ENCODE measurements around the gene NUDCD2. TPM values are rescaled to one million over a fixed set of nuclear protein-coding genes. Genes with fewer than 3 reads are reported as not detected.

Gene NUDCD2, protein sequence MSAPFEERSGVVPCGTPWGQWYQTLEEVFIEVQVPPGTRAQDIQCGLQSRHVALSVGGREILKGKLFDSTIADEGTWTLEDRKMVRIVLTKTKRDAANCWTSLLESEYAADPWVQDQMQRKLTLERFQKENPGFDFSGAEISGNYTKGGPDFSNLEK
- 10 to 100 TPM; 55.5 to 62.7 TPM for total RNA-seq

DNA sequence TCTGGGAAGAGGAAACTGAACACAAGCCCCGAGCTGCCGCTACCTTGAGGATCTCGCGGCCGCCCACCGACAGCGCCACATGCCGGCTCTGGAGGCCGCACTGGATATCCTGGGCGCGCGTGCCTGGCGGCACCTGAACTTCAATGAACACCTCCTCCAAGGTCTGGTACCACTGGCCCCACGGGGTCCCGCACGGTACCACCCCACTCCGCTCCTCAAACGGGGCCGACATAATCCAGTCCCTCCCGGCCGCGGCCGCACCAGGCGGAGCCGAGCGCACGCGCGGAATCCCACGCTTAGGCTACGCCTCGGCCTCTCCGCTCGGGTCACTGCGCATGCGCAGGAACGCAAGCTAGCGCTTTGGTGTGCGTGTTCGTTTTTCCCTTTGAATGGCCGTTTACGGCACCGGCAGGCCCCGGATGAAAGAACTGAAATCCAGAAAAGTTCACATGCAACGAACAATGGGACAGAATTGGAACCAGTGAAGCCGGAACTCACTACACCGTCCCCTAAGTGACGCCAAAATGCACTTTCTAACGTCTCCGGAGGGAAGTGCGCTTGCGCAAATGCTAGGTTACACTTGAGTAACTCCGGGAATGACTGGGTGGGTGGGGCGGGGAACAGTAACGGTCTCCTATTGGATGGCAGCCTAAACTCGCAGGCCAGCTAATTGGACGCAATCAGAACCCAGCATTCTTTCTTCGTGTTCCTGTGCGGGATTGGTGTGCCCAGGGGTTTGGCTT, at the start of gene NUDCD2:
TSS of gene NUDCD2 (minus strand) at position 284 of the 743 bp plus-strand sequence. CDS start at position 232, 52 bp downstream.
- ATAC-seq: peak; percentile 88
- Mint-ChIP-seq H3K27ac (peak within 1 kb of the TSS; percentile 100), H3K9me3 (no peaks in the 10 kb centered on the region), H3K27me3 (no peaks in the 10 kb centered on the region), H3K36me3 (ENCODE audit: low read depth) (peaks cover 44% of the 10 kb centered on the region), H3K4me3 (peak within 1 kb of the TSS; percentile 88), H3K4me1 (ENCODE audit: low read depth) (peaks cover 35% of the 10 kb centered on the region)
- DNase-seq: peak; percentile 97
- CTCF ChIA-PET: interaction anchor here (0.6 to 3.9 kb wide), 12 partner anchors 11 to 52 kb away, joined by 3 to 25 read pairs (median 4); partner anchors contain the start of genes CCNG1 and MAT2B
- TF ChIP-seq, protein P1, sequence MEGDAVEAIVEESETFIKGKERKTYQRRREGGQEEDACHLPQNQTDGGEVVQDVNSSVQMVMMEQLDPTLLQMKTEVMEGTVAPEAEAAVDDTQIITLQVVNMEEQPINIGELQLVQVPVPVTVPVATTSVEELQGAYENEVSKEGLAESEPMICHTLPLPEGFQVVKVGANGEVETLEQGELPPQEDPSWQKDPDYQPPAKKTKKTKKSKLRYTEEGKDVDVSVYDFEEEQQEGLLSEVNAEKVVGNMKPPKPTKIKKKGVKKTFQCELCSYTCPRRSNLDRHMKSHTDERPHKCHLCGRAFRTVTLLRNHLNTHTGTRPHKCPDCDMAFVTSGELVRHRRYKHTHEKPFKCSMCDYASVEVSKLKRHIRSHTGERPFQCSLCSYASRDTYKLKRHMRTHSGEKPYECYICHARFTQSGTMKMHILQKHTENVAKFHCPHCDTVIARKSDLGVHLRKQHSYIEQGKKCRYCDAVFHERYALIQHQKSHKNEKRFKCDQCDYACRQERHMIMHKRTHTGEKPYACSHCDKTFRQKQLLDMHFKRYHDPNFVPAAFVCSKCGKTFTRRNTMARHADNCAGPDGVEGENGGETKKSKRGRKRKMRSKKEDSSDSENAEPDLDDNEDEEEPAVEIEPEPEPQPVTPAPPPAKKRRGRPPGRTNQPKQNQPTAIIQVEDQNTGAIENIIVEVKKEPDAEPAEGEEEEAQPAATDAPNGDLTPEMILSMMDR (IDR thresholded peaks at IDR 0.05): peak; percentile 14
- intact Hi-C loops (cut with micrococcal nuclease): loop anchor here (1.0 to 2.0 kb wide), 2 partner anchors 23 to 46 kb away; partner anchors contain the start of gene CCNG1
- POLR2A ChIA-PET: interaction anchor here (1.0 to 6.4 kb wide), 10 partner anchors 9 to 107 kb away, joined by 3 to 168 read pairs (median 8); partner anchors contain the start of genes CCNG1 and MAT2B

DNA sequence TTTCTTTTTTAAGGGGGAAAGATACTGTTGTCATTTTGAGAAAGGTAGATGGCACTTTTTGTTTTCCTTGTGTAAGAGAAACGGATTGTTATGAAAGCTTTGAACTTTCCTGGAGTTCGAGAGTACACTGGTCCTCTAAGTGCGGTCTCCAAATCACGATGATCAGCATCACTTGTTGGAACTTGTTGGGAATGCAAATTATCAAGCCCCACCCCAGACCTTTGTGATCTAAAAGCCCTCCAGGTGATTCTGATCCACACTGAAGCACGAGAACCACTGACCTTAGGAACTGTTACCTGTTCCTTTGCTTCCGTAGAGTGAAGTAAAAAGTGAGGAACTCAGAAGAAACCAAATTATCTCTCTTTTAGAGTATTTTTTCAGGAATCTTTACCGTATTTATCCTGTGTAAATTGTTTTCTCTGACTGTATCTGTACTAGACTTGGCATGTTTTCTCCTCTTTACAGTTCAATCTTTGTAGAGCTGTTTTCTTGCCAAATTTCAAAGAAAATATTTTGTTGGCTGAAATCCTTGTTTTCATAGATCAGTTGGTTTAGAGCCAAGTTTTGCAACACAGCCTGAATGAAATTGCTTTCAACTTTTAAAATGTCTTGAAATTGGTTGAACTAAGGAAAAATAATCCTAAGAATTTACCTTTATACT, 49.5 kb upstream of the NUDCD2 start:
- TF ChIP-seq, protein P1 (IDR thresholded peaks at IDR 0.05): no peak
- peaks cover 53% of the 10 kb centered on the region for H3K4me1 Mint-ChIP-seq (ENCODE audit: low read depth)
- DNase-seq: no peak

DNA sequence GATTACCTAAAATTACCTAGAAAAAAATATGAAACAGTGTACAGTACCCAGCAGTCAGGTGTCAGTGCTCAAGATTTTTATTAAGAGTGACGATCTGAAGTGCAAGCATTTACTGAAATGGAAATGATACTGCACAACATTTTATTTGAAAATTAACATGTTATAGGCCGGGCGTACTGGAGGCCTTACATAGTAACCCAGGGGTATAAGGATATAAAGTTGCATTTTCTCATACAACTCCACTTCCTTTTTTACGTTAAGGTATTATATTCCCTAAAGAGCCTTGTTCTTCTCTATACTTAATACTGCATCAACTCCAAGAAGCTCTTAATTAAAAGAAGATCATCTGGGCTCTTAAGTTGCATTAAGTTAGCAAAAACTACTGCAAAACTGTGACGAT, 48.9 kb upstream of the NUDCD2 start:
- H3K4me1 Mint-ChIP-seq (ENCODE audit: low read depth): peaks cover 52% of the 10 kb centered on the region
- peaks cover 20% of the 10 kb centered on the region for H3K36me3 Mint-ChIP-seq (ENCODE audit: low read depth)
- intact Hi-C loops (cut with micrococcal nuclease): no loop called here
- H3K27ac Mint-ChIP-seq: peak overlapping the region; percentile 99
- TF ChIP-seq, protein P1 (IDR thresholded peaks at IDR 0.05): no peak
- POLR2A ChIA-PET: interaction anchor here (11.8 kb wide), 1 partner anchor 49 kb away, joined by 168 read pairs; the partner anchor contains the start of genes HMMR and NUDCD2
- H3K9me3 Mint-ChIP-seq: no peaks in the 10 kb centered on the region
- DNase-seq (no peak), ATAC-seq (no peak)
- CTCF ChIA-PET: interaction anchor here (1.2 to 2.7 kb wide), 2 partner anchors 8 to 50 kb away, joined by 4 to 6 read pairs; no protein-coding TSS in a partner anchor
- H3K27me3 Mint-ChIP-seq: no peaks in the 10 kb centered on the region
- peak overlapping the region; percentile 99 for H3K4me3 Mint-ChIP-seq

More for the DNA sequence above, 49.5 kb upstream of the NUDCD2 start:
- no peak for ATAC-seq
- ChIA-PET POLR2A (interaction anchor here (11.8 kb wide), 1 partner anchor 50 kb away, joined by 168 read pairs; the partner anchor contains the start of genes HMMR and NUDCD2), CTCF (interaction anchor here (0.9 kb wide), 1 partner anchor 49 kb away, joined by 4 read pairs; the partner anchor contains the start of gene HMMR)
- peak overlapping the region; percentile 99 for H3K4me3 Mint-ChIP-seq
- intact Hi-C loops (cut with micrococcal nuclease): no loop called here
- peaks cover 22% of the 10 kb centered on the region for H3K36me3 Mint-ChIP-seq (ENCODE audit: low read depth)
- no peaks in the 10 kb centered on the region for H3K9me3 Mint-ChIP-seq
- H3K27ac Mint-ChIP-seq: peak overlapping the region; percentile 99
- H3K27me3 Mint-ChIP-seq: no peaks in the 10 kb centered on the region

DNA sequence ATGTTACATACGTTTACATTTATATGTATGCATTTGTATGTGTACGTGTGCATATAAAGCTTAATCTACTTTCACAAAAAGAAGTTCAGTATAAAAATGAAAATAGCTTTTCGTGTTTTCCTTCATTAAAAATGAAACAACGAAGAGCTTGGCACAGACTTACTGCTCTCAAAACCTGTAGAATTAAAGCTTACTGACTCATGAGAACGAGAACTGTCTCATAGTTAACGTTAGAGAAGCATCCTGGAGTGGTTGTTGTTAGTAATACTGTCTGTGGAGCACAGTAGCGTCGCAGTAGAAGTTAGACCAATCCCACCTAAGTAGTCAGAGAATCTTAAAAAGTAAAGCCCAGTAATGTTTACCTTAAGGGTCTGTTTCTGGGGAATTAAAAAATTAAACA, 46.8 kb upstream of the NUDCD2 start:
- peaks cover 40% of the 10 kb centered on the region for H3K4me1 Mint-ChIP-seq (ENCODE audit: low read depth)
- CTCF ChIA-PET: interaction anchor here (0.7 to 2.7 kb wide), 4 partner anchors 46 to 69 kb away, joined by 3 to 6 read pairs (median 4); partner anchors contain the start of gene HMMR
- peak overlapping the region; percentile 99 for H3K4me3 Mint-ChIP-seq
- no peaks in the 10 kb centered on the region for H3K9me3 Mint-ChIP-seq
- peak; percentile 36 for DNase-seq
- TF ChIP-seq, protein P1 (IDR thresholded peaks at IDR 0.05): no peak
- ATAC-seq: peak; percentile 25
- POLR2A ChIA-PET: interaction anchor here (0.9 to 11.8 kb wide), 2 partner anchors 47 to 69 kb away, joined by 3 to 168 read pairs; partner anchors contain the start of genes CCNG1, HMMR and NUDCD2
- no peaks in the 10 kb centered on the region for H3K27me3 Mint-ChIP-seq
- intact Hi-C loops (cut with micrococcal nuclease): loop anchor here (1.0 kb wide), 1 partner anchor 46 kb away; the partner anchor contains the start of genes HMMR and NUDCD2
- H3K27ac Mint-ChIP-seq: peak overlapping the region; percentile 99
- peaks cover 6% of the 10 kb centered on the region for H3K36me3 Mint-ChIP-seq (ENCODE audit: low read depth)
